Measurements from ENCODE around the gene IGFL1. TPM values are rescaled to one million over a fixed set of nuclear protein-coding genes. Genes with fewer than 3 reads are reported as not detected.

The IGFL1 gene
- total RNA-seq, 1 donor from 2014 or later, result 2.1 TPM

DNA sequence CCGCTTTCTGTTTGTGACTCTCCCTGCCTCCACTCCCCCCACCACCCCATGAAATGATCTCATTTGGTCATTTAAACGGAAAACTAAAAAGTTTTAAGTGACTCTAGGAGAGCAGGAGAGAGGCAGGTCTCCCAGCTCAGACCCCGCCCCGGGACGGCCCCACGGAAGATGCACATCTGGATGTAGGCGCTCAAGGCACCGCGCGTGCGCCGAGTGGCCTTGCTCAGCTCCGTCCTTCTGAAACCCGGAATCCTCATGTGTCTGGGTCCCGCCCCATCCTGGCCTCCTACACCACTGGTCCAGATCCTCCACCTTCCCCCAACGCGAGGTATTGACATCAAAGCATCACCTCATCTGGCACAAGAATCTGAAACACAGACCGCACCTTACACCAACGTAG is 15.7 kb upstream of the IGFL1 start:
- DNase-seq (ENCODE audit: low spot score), result no peak
- no peak for TF ChIP-seq CTCF (IDR thresholded peaks at IDR 0.05)
- Mint-ChIP-seq H3K4me1 (ENCODE audit: low read depth) (peaks cover 52% of the 10 kb centered on the region), H3K9me3 (ENCODE audit: low read depth) (no peaks in the 10 kb centered on the region), H3K36me3 (ENCODE audit: low read depth) (no peaks in the 10 kb centered on the region), H3K27ac (ENCODE audit: unreplicated experiment) (no peak overlapping the region), H3K4me3 (ENCODE audit: unreplicated experiment) (no peak overlapping the region), H3K27me3 (ENCODE audit: low read depth) (peaks cover 20% of the 10 kb centered on the region)

DNA sequence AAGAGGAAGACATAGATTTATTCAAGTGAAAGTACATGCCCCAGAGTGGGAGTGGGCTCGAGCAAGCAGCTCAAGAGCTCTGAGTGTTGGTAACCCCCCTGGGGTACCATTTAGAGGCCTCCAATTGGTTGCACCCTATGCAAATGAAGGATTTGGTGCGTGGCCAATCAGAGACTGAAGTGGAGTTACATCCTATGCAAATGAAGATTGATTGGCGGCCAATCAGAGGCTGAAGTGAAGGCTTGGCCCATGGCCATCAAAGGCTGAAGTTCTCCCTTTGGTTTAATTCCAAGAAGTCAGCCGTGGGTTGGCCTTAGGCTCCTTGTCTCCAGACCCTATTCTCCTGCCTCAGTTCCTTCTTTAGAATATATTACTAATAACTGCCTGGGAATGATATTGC is 12.9 kb upstream of the IGFL1 start:
- H3K36me3 Mint-ChIP-seq (ENCODE audit: low read depth), result no peaks in the 10 kb centered on the region
- peaks cover 27% of the 10 kb centered on the region for H3K4me1 Mint-ChIP-seq (ENCODE audit: low read depth)
- TF ChIP-seq CTCF (IDR thresholded peaks at IDR 0.05), result no peak
- no peak for DNase-seq (ENCODE audit: low spot score)
- H3K9me3 Mint-ChIP-seq (ENCODE audit: low read depth), result no peaks in the 10 kb centered on the region
- peaks cover 29% of the 10 kb centered on the region for H3K27me3 Mint-ChIP-seq (ENCODE audit: low read depth)
- no peak overlapping the region for H3K27ac Mint-ChIP-seq (ENCODE audit: unreplicated experiment)
- H3K4me3 Mint-ChIP-seq (ENCODE audit: unreplicated experiment), result no peak overlapping the region

- peaks cover 29% of the 10 kb centered on the region for H3K27me3 Mint-ChIP-seq (ENCODE audit: low read depth)
- H3K4me3 Mint-ChIP-seq (ENCODE audit: unreplicated experiment), result no peak overlapping the region
- no peak overlapping the region for H3K27ac Mint-ChIP-seq (ENCODE audit: unreplicated experiment)
- H3K9me3 Mint-ChIP-seq (ENCODE audit: low read depth), result no peaks in the 10 kb centered on the region
- no peaks in the 10 kb centered on the region for H3K36me3 Mint-ChIP-seq (ENCODE audit: low read depth)
- TF ChIP-seq CTCF (IDR thresholded peaks at IDR 0.05), result no peak
- H3K4me1 Mint-ChIP-seq (ENCODE audit: low read depth), result peaks cover 27% of the 10 kb centered on the region
- DNase-seq (ENCODE audit: low spot score), result no peak
These were observed 12.1 kb upstream of the IGFL1 start for GRCh38 chr19:46217476-46217875.

DNA sequence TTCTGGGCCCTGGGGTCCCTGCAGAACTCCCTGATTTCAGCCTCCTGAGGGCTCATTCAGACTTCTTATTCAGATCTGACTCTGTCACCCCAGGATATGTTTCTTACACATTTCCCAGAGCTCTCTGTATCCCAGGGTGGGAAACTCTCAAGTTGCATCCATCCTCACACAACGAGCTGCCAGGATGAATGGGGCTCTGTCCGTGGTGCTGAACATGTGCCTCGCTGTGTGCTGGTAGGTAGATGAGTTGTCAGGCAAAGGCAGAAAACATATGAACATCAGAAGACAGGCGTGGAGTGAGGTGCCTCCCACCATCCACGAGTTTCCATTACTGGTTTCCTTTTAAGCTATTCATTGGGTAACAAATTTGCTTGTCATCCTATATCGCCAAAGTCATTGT is 11.4 kb upstream of the IGFL1 start:
- Mint-ChIP-seq H3K4me1 (ENCODE audit: low read depth) (peaks cover 26% of the 10 kb centered on the region), H3K4me3 (ENCODE audit: unreplicated experiment) (no peak overlapping the region), H3K27me3 (ENCODE audit: low read depth) (peaks cover 29% of the 10 kb centered on the region), H3K36me3 (ENCODE audit: low read depth) (no peaks in the 10 kb centered on the region), H3K27ac (ENCODE audit: unreplicated experiment) (no peak overlapping the region), H3K9me3 (ENCODE audit: low read depth) (no peaks in the 10 kb centered on the region)
- DNase-seq (ENCODE audit: low spot score), result no peak
- no peak for TF ChIP-seq CTCF (IDR thresholded peaks at IDR 0.05)

DNA sequence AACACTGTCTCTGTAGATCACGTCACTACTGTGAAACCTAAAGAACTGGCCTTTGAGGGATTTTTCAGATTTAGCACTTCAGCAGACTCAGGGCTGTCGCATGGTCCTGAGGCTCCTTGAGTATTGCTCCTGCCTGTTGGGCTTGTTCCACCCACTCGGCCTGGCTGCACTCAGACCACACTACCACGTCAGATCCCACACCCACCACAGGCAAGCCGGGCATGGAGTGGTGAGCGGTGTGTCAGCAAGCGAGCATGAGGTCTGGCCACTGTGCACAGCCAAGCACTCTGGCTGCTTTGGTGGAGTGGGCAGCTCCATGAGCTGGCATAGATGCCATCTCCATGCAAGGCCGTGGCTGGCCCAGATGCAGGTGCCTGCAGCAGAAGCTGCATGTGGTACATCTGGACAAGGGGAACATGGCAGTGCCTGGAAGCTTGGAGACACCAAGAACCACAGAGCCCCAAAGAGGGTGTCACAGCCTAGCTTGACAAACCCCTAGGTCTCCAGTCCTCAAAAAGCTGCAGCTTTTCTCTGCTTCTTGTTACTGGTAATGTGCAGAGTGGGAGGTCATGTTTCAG is 9.4 kb upstream of the IGFL1 start:
- DNase-seq (ENCODE audit: low spot score), result no peak
- Mint-ChIP-seq H3K4me1 (ENCODE audit: low read depth) (peaks cover 40% of the 10 kb centered on the region), H3K9me3 (ENCODE audit: low read depth) (no peaks in the 10 kb centered on the region), H3K36me3 (ENCODE audit: low read depth) (no peaks in the 10 kb centered on the region), H3K4me3 (ENCODE audit: unreplicated experiment) (no peak overlapping the region), H3K27ac (ENCODE audit: unreplicated experiment) (no peak overlapping the region), H3K27me3 (ENCODE audit: low read depth) (peaks cover 22% of the 10 kb centered on the region)
- no peak for TF ChIP-seq CTCF (IDR thresholded peaks at IDR 0.05)
